ENCODE results near the gene RIPPLY3. TPM values are rescaled to one million over a fixed set of nuclear protein-coding genes. Genes with fewer than 3 reads are reported as not detected.

Gene RIPPLY3
- total and polyA plus RNA-seq, 7 donors = 0.12 TPM; not detected in 6

GRCh38 chr21:37065561-37066177 is 59.2 kb downstream of the RIPPLY3 start:
- DNase-seq = no peak
- Histone ChIP-seq H3K36me3 (peaks cover 0 to 26% (median 4%) of the 10 kb centered on the region in 4 donors), H3K27ac (no peak overlapping the region), H3K4me1 (peaks cover 0 to 6% (median 5%) of the 10 kb centered on the region in 4 donors), H3K9me3 (no peaks in the 10 kb centered on the region), H3K27me3 (no peaks in the 10 kb centered on the region), H3K4me3 (no peak overlapping the region)
- intact Hi-C loops (cut with DNase I) = no loop called here
- TF ChIP-seq POLR2A (IDR thresholded peaks at IDR 0.05) (no peak), EP300 (IDR thresholded peaks at IDR 0.05) (no peak), POLR2AphosphoS5 (IDR thresholded peaks at IDR 0.05) (no peak), CTCF (IDR thresholded peaks at IDR 0.05) (no peak)
- WGBS, 2 donors = 95 to 96% methylated on average over 9 of the region's 9 CpGs

Small RNA genes lying within 50 kb of the gene (small RNA-seq; reads per million reads assigned to genes)
- 0 reads per million in 3 donors for gene RF00019
- gene RNU6-696P = 0 reads per million in 3 donors

Other genes starting within 250 kb of the RIPPLY3 start
- gene HLCS, start 40.0 kb upstream of the RIPPLY3 start, total RNA-seq = 10 to 100 TPM; 12.5 to 26.0 (median 15.6) TPM
- 1 to 10 TPM; 3.0 to 5.4 (median 3.5) TPM for gene HLCS, start 40.0 kb upstream of the RIPPLY3 start, polyA plus RNA-seq
- 10 to 100 TPM; 10.2 to 36.7 (median 17.8) TPM for gene PIGP, start 66.4 kb downstream of the RIPPLY3 start, total RNA-seq
- gene PIGP, start 66.4 kb downstream of the RIPPLY3 start, polyA plus RNA-seq = 10 to 100 TPM; 17.4 to 21.4 (median 19.4) TPM
- 100 to 1,000 TPM; 108 to 151 (median 114) TPM for gene TTC3, start 66.6 kb downstream of the RIPPLY3 start, total RNA-seq
- gene TTC3, start 66.6 kb downstream of the RIPPLY3 start, polyA plus RNA-seq = 10 to 100 TPM; 22.2 to 37.7 (median 26.4) TPM